Measurements from ENCODE around the gene ZNFX1.

ZNFX1 gene

GRCh38 chr20:49291200-49291599, 13.3 kb upstream of the ZNFX1 start:
- no peak for FAIRE-seq

- FAIRE-seq: no peak
These were observed 12.8 kb upstream of the ZNFX1 start for GRCh38 chr20:49290608-49291191.

GRCh38 chr20:49288784-49289696, 11.2 kb upstream of the ZNFX1 start:
- peak; percentile 80 for FAIRE-seq

- peak; percentile 8 for FAIRE-seq
These were observed 10.4 kb upstream of the ZNFX1 start for GRCh38 chr20:49288250-49288751.

- FAIRE-seq: peak; percentile 74
These were observed 9.8 kb upstream of the ZNFX1 start for GRCh38 chr20:49287555-49288249.

GRCh38 chr20:49286689-49287551, 9.1 kb upstream of the ZNFX1 start:
- peak; percentile 78 for FAIRE-seq

GRCh38 chr20:49285813-49286494, 8.1 kb upstream of the ZNFX1 start:
- no peak for FAIRE-seq

GRCh38 chr20:49285233-49285668, 7.4 kb upstream of the ZNFX1 start:
- no peak for FAIRE-seq

GRCh38 chr20:49284818-49285217, 7.0 kb upstream of the ZNFX1 start:
- FAIRE-seq: no peak

GRCh38 chr20:49283703-49284625, 6.1 kb upstream of the ZNFX1 start:
- FAIRE-seq: no peak

GRCh38 chr20:49283176-49283702, 5.4 kb upstream of the ZNFX1 start:
- no peak for FAIRE-seq

- no peak for FAIRE-seq
These were observed 4.8 kb upstream of the ZNFX1 start for GRCh38 chr20:49282584-49283171.

- FAIRE-seq: no peak
These were observed 4.1 kb upstream of the ZNFX1 start for GRCh38 chr20:49281913-49282467.

- no peak for FAIRE-seq
These were observed 3.4 kb upstream of the ZNFX1 start for GRCh38 chr20:49281059-49281912.

- no peak for FAIRE-seq
These were observed 2.7 kb upstream of the ZNFX1 start for GRCh38 chr20:49280463-49281058.

GRCh38 chr20:49279677-49280462, 2.0 kb upstream of the ZNFX1 start:
- FAIRE-seq: no peak

All from G401.6 (cell line).